Measurements from ENCODE around the gene PDGFB. TPM values are rescaled to one million over a fixed set of nuclear protein-coding genes. Genes with fewer than 3 reads are reported as not detected.

PDGFB gene
- total RNA-seq = 45.0 and 95.6 TPM in 2 replicates

DNA sequence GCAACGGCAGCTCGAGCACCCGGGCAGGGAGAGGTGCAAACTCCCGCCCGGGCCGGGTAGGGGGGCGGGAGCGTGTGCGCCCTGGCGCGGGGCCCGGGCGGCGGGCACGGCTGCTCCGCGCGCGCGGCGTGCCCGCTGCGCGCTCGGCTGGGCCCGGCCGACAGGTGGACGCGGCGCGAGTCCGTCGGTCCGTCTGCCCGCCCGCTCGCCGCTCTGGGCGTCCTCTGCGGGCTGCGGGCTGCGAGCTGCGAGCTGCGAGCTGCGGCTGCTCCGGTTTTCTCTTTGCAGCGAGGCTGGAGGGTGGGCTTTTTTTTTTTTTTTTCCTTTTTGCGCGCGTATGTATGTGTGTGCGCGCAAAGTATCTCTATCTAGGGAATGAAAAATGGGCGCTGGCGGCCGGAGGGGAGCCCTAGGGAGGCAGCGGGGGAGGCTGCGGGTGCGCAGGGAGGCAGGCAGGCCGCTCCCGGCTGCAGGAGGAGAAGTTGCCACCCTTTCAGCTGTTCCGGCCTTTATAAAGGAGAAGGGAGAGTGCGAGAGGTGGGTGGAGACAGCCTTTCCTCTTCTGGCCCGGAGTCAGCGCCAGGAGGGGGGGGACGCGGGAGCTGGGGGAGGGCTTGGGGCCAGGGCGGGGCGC is at the start of gene PDGFB:
Gene PDGFB, minus strand, starts transcription at position 487 of the 634 bp plus-strand sequence. CDS start 1,019 bp downstream, outside the sequence.

Other genes with a start within 250 kb of the PDGFB start
- gene APOBEC3C, start 230.7 kb downstream of the PDGFB start, total RNA-seq = 1.7 and 2.2 TPM in 2 replicates
- 0.18 and 1.0 TPM in 2 replicates for gene APOBEC3D, start 223.9 kb downstream of the PDGFB start, total RNA-seq
- 4.0 and 5.2 TPM in 2 replicates for gene APOBEC3F, start 204.1 kb downstream of the PDGFB start, total RNA-seq
- 2.1 and 3.8 TPM in 2 replicates for gene APOBEC3G, start 167.7 kb downstream of the PDGFB start, total RNA-seq
- gene APOBEC3H, start 147.7 kb downstream of the PDGFB start, total RNA-seq = not detected in 2 replicates
- 2.4 and 4.2 TPM in 2 replicates for gene CBX7, start 92.3 kb downstream of the PDGFB start, total RNA-seq
- gene RPL3, start 74.6 kb upstream of the PDGFB start, total RNA-seq = 3,782 and 4,648 TPM in 2 replicates
- 0.72 and 2.4 TPM in 2 replicates for gene SYNGR1, start 105.0 kb upstream of the PDGFB start, total RNA-seq
- 10.7 and 14.3 TPM in 2 replicates for gene TAB1, start 154.8 kb upstream of the PDGFB start, total RNA-seq
- 0.47 TPM in 1 of 2 replicates, not detected in the other for gene MGAT3, start 212.0 kb upstream of the PDGFB start, total RNA-seq